Inflammatory macrophage treated with lipopolysaccharide for 1 hour (primary cell): ENCODE measurements around the gene OR1E2.

Source experiments
- DNase-seq, 2 donors: peaks; one replicate each; pipeline ENCODE4 v3.0.0-alpha.2; 2020 to 2022

Gene OR1E2

GRCh38 chr17:3389791-3390190 is 43.9 kb downstream of the OR1E2 start:
- DNase-seq = no peak

GRCh38 chr17:3385869-3386816 is 47.5 kb downstream of the OR1E2 start, which contains the start of gene OR3A2:
Gene OR3A2, minus strand, starts transcription at chr17:3386308.
- no peak for DNase-seq
